Mesenteric fat pad (tissue), 1 donor: ENCODE data around the gene ENPP6. TPM values are rescaled to one million over a fixed set of nuclear protein-coding genes. Genes with fewer than 3 reads are reported as not detected.

ENCODE experiments used
- DNase-seq: peaks from one replicate; pipeline ENCODE4 v3.0.0-alpha.2; 2020; ENCODE audit warnings: low spot score
- total RNA-seq: library from RNA; stranded (reverse); fragmentation: NEBNext Ultra II Directional; extraction: Animal tissue kit (Norgen Biotek cat#: 25700); gene quantifications from one replicate; pipeline ENCODE4 v1.2.1, GENCODE V29; 2021
- donor health status: DM: yes; HTN: yes; CAD: no.

The ENPP6 gene
- total RNA-seq, 1 donor from 2014 or later: not detected

DNA sequence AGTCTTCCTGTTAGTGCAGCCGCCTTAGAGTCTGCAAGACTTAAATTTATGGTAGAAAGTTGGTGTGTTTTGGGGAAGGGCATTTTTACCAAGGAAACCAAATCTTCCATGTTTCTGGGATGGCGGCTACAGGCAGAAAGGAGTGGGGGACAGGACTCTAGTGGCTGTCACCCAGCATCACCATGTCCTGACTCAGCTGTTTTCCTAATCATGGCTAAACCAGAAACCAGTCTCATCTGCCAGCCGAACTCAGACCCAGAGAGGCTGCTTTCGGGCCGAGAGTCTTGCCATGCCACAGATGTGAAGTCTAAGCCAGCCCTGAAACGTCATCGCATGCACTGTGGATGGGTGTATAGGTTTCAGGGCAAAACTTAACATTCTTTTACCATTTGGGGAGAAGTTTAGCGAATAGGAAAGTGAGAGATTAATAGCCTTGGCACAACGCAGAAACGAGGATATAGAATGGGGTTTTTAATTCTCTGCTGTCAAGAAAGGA is 109.6 kb downstream of the ENPP6 start:
- DNase-seq: no peak

DNA sequence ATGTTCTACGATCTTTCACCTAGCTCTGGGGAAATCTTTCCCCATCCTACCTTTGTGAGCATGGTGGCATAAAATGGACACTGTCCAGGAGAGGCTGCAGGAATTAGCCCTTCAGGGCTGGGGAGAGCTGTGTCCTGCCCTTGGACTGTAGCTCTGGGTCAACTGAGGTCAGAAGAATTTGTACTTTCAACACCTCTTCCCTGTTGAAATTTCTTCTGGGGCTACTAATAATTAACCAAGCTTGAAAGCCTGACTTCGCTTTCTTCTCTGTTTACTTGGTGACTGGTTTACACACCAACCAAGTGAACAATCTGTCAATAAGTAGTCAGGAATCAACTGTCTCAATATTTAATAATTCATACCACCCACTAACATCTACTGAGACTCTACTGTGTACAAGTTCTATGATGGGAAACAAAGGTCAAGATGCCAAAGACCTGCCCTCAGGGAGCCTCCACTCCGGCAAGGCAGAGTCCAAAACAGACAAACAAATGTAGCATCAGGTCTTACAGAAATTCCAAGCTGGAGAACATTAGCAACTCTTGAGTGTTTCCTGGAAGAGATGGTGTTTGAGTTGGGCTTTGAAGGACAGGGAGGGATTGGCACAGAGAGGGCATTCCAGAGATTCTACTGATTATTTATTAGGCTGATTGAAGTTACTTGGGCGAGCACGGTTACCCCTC is 113.1 kb downstream of the ENPP6 start:
- DNase-seq: no peak

DNA sequence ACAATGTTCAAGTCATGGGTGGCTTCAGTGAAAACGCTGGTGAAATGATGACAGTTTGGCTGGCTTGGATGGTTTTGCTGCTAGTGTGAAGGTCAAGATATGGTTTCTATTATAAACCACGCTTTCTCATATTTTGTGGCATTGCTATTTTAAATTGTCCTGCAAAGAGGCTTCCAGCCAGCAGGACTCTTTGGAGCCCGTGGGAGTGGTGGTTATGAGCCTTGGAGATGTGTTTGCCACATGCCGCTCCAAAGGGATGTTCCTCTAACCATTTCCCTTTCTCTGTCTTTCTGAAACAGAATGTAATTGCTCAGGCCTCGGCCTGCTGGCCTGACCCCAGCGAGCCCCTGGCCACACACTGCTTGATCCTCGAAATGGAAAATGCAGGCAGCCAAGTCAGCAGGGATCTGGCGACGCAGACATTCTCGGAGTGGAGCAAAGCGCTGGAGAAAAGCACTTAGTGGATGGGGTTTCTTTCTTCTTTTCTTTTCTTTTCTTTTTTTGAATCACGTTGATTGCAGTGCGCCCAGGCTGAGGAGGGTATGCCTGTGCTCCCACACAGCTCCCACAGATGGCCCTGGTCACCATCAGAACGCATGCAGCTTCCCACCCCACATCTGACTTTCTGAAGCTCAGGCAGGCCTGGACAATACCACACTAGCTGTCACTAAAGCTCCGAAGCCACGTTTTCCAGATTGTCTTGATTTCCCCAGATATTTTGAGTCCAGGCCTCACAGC is 114.0 kb downstream of the ENPP6 start:
- DNase-seq: no peak

DNA sequence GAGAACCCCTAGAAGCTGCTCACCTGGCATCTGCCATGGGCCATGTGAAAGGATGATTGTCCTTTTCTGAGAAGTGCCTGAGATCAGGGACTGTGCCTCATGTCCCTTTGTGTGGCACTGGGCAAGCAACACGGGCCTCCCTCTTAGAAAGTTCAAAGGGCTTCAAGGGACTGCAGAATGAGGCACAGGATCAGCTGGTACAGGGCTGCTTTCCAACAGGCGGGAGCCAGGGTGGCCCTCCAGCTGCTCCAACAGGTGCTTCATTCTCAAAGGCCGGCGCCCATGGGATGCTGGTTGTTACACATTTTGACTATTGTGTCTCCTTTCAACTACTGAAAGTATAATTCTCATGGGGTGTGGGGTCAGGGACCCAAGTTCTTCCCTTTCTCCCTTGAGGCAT is 114.7 kb downstream of the ENPP6 start:
- DNase-seq: no peak

DNA sequence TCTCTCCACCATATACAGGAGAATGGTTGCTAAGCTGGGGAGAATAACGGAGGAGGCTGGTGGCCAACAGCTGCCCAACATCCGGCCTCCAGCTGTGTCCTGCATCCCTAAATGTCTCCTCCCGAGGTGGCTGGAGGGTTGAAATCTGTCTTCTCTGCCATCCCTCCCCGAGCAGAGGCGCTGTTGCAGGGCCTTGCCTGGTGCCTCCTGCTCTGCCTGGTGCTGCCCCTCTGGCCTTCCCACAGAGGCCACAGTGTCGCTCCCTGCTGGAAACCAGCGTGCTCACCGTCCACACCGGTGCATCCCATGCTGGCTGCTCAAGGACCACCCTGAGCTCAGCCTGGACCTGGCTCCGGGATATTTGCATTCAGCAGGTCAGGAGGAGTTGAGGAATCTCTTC is 115.2 kb downstream of the ENPP6 start:
- no peak for DNase-seq

DNA sequence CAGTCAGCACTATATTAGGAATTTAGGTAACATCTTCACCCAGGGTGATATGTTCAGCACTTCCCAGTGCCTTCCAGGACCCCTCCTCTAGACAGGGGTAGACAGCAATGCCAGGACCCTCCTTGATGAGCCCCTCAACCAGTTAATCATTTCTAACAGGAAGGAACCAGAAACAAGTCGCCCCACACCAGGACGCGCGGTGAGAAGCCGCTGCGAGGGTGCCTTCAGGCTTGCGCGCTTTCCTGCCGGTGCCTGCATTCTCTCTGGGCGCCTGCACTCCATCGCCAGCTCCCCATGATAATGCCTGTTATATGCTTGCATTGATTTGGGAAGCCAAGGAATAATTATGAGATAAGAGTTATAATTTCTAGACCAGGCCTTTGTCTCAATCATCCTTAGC is 116.0 kb downstream of the ENPP6 start:
- no peak for DNase-seq

DNA sequence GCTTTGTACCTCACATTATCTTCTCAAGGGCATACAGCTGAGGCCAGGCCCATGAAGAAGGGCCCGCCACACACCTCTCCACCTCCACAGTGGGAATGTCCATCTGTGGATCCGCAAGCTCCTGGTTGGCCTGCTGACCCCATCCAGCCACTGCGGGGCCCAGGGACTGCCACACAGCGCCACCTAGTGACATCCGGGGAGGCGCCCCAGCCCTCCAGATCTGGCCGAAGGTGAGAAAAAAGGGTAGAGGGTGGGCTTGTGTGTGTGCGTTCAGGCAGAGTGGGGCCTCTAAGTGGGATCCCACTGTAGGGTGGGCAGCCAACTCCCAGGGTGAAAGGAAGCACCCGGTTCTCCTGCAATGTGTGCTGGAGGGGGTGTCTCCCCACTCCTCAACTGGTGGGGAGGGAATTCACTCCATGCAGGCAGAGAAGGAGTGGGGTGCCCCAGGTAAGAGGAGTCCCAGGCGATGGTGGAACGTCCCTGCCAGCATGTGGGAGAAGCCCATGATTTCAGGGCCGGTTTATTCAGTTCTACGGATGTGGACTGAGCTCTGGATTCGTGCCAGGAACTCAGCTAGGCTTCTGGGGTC is 117.3 kb downstream of the ENPP6 start:
- DNase-seq: no peak

DNA sequence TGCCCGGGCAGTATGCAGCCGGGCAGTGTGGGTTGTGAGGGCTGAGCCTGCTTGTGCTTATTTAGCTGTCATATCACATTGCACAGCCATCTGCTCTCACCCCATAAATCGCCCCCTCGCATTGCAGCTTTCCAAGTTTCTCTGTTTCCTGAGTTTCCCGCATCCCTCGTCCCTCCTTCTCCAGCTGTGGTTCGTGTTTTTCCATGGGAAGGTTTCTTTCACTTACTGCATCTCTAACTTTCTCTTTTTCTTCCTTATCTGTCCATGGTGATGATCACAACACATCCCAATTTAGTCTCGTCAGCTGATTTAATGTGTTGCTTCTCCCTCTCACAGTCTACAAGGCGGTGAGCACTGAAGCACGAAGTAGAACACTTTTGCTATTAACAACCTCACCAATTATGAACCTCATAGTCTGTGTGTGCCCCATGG is 118.1 kb downstream of the ENPP6 start:
- no peak for DNase-seq

DNA sequence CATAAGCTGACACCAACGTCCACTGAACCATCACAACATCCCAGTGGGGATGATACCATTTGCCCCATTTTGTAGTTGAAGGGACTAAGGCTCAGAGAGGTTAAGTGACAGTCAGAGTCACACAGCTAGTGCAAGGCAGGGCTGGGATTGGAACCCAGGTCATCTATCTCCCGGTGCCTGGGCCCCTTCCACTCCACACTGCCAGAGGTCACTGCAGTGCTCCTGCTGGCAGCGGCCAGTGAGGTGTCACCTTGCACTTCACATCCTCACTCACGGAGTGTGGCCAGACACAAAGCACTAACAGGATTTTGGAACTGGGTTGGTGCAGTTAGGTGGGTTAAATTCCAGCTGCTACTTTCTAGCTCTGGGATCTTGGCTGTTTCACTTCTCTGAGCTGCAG is 118.7 kb downstream of the ENPP6 start:
- DNase-seq: no peak

DNA sequence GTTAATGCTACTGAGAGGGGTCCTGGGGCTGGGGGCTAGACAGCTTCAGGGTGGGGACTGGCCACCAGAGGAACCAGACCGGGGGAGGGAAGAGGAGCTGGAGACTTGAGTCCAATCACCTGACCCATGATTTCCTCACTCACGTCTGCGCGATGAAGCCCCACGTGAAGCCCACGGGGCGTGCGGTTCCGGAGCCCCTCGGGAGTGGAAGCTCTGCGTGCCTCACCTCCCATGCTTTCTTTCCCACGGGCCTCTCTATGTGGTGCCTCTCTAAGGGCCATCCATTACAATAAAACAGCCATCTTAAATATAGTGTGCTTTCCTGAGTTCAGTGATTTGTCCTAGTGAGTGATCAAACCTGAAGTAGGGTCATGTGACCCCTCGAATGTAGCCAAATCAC is 119.9 kb downstream of the ENPP6 start:
- DNase-seq: no peak

DNA sequence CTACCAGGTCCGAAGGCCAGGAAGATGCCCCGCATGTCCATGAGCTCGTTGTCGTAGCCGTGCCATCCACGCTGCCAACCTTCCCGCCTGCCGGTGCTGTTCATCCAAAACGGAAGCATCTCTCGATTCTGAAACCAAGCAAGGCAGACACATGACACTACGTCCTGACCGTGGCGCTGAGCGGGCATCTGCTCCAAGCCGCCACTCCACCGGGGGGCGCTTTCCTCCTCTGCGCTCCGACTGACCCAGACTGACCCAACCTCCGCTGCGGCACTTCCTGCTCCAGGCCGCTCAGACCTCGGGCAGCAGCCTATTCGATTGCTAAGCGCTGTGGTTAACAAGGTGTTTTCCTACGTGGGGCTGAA is 120.5 kb downstream of the ENPP6 start:
- no peak for DNase-seq

DNA sequence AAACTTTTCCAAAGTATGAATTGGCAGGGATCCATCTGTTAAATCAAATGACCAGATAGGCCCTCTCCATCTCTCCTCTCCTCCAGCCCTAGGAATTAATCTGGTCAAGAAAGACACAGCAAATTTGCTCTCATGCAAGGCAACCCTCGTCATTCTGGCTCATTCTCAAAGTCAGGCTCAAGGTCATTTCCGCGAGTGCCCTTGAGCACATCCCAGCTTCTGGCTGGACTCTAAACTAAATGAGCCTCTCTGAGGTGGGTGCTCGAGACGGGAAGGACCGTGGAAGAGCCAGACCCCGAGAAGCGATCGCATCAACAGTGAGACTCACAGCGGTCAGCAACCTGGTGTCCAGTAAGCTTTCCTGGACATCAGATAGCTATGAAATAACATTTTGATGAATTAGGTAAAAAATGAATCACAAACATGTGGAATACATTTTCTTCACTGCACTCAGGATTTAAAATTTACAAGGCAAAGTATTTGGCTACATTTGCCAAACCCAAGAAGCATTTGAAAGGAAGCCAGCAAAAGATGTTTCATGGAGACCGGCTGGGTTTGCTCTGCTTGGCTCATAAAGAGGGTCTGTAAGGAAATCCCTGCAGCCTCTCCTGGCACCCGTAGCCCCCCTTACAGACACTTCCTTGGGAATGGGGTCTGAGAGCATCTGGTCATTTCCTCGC is 121.0 kb downstream of the ENPP6 start:
- DNase-seq: no peak

DNA sequence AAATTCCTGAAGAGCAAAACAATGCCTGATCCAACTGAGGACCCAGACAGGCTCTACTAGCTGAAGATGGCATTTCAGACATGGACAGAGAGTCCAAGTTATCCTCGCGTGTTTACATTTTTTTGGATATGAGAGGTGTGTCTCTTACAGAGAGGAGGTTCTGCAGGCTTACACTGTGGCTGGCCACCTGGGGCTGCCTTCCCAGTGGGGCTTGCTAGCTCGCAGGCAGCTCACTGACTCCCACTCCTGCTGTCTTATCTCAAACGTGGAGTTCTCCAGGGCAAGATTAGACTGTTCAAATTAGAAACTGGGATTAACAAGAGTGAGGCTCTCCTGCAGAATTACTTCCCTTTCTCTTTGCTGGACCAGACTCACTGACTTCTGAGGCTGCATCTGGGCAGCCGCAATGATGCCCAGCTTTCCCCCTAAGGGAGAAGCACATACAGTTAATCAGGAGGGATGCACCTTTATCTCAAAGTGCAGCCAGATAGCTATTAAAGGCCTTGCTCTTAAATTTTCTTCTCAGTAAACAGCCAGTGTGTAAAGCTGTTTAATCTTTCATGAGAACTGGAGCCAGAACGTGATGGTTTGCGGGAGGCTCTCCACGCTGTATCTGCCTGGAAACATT is 123.0 kb downstream of the ENPP6 start:
- no peak for DNase-seq

DNA sequence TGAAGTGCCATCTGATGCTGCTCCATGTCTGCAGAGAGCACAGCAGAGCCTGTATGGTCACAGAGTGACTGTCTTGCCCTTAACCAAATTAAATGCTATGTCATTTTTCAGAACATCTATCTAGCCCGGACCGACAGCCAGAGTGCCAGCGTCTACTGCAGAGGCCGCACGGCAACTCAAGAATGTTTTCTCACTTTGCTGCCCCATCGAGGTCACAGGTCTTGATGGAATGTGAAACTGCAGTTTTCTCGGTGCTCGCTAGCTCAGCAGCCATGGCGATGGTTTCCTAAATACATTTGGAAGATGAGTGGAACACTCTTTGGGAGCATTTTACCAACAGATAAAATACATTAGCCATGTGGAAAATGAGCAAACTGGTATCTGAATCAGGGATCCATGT is 125.7 kb downstream of the ENPP6 start:
- DNase-seq: no peak

DNA sequence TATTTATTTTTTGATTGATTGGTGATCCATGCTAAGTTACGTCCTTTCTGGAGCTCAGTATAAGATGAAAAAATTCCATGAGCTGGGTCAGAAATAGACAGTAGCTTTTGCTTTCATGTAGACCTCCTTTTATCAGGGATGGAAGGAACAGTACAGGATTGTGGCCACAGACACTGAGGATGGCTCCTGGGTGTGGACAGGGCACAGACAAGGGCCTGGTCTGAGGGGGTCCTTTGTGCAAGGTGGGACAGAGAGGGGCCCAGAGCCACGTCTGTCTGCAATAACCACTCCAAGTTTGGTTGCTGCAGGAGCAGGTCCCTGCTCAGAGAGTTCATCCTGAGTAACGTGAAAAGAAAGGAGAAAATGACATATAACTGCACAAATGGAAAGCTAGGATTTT is 127.1 kb downstream of the ENPP6 start:
- no peak for DNase-seq

DNA sequence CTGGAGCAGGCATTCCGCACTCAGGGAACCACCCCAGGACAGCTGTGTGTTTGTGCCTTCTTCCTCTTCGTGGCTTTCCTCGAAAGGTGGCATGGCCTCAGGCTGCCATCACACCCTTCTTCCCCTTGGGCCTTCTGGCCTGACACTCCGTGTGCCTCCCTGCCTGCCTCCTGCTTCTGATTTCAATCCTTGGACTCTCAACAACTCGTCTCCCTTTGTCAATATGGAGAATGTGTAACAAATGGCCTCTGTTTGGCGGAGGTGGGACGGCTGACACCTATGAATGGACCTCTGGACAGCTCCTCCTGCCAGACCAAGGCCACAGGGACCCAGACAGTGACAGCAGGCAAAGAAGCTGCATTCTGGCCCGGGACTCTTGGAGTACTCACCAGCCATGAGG is 137.0 kb downstream of the ENPP6 start:
- no peak for DNase-seq

DNA sequence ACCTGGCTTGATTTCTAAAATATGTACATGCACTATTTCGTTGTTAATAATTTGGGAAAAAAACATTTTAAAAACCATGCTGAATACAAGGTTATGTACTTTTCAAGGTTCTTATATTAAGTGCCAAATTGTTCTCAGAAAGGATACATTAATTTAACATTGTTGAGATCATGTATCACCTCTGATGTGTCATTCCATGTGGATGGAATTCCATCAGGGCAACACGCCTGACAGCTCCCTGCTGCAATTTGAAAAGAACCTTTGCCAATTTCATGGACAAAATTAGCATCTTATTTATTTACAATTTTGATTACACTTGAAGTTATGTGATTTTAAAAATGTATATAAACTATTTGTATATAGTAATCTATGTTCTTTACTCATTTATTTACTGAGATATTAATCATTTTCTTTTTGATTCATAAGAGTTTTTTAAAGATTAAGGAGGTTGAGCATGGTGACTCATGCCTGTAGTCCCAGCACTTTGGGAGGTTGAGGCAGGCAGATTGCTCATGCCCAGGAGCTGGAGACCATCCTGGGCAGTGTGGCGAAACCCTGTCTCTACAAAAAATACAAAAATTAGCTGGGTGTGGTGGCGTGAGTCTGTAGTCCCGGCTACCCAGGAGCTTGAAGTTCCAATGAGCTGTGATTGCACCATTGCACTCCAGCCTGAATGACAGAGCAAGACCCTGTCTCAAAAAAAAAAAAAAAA is 142.8 kb downstream of the ENPP6 start:
- no peak for DNase-seq

DNA sequence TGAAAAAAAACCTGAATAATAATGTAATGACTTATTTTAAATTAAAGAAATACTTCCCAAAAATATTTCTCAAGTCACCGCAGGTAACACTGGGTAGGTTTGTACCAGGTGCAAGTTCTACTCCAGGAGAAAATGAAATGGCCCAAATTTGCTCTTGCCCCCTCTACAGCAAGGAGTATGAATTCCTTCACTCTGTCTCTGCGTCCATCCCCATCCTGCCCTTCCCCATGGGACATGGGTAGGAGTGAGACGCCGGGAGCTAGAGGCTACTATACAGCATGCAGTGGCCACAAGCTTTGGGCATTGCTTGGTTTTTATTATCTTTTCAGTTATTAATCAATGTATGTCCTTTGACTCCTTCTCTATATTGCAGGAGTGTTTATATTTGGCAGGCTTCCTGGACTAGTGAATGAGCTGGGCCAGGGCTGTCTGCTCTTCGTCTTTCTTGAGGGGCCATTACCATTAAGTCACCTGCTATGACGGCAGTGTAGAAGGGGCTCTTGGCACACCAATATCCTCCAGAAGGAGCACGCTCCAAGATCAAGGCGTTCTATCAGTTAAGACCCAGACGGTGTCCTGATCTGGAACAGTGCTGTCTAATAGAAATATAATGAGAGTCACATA is 149.6 kb downstream of the ENPP6 start:
- DNase-seq: no peak

DNA sequence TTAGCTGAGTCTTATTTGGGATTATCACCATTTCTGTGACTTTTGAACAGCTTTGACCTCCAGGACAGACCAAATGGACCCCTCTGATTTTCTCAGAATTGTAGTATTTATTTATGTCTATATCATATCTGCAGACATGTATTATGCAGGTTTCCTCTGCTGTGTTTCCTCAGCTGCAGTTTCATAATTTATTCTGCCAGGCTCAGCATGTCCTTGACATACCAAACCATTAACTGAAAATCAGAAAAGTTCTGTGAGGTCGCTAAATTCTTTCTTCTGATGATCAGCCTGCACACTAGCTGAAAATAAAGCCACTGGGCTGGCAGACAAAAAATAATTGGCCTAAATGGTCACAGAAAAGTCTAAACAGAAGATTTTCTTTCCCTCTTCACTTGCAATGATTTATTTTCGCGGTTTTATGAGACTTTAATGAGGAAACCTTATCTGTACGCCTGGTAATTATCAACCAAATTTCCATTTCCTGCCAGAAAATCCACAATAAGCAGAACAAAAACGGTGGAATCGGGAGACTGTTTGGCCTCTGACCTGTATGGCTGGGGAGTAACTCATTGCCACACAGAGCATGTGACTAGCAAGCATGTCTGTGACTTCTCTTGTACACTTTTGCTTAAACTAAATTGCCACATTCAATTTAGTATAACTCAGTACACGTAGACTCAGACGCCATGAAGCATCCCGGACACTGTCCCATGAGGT is 150.9 kb downstream of the ENPP6 start:
- DNase-seq: no peak

DNA sequence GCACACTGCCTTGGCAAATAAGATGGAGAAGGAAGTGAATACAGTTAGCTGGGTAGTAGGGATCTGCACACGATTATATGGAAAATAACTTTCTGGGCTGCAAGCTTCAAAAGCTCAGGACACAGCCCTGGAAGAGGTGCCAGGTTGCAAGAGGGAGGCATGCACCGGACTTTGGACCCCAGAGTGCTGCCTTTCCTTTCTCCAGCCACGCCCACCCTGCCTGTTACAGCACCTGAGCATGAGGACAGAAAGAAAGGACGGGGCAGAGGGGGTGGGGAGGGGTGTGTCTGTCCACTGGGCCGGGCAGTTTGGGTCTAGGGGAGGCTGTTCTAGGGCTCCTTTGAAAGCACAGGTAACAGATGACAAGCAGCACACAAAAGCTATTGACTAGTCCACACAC is 152.8 kb downstream of the ENPP6 start:
- no peak for DNase-seq
